Right kidney (tissue), 1 donor: ENCODE data around the gene PILRA.
"Not testable (repeated sequence)": the region's sequence is repeated elsewhere in the genome, so short reads cannot be mapped to it uniquely, and the experiment has no call there.

Experiments used
- DNase-seq: peaks from one replicate; pipeline ENCODE4 v3.0.0-alpha.2; 2016

PILRA gene

GRCh38 chr7:100380196-100380595 lies 6.9 kb downstream of the PILRA start:
- no peak for DNase-seq

DNA sequence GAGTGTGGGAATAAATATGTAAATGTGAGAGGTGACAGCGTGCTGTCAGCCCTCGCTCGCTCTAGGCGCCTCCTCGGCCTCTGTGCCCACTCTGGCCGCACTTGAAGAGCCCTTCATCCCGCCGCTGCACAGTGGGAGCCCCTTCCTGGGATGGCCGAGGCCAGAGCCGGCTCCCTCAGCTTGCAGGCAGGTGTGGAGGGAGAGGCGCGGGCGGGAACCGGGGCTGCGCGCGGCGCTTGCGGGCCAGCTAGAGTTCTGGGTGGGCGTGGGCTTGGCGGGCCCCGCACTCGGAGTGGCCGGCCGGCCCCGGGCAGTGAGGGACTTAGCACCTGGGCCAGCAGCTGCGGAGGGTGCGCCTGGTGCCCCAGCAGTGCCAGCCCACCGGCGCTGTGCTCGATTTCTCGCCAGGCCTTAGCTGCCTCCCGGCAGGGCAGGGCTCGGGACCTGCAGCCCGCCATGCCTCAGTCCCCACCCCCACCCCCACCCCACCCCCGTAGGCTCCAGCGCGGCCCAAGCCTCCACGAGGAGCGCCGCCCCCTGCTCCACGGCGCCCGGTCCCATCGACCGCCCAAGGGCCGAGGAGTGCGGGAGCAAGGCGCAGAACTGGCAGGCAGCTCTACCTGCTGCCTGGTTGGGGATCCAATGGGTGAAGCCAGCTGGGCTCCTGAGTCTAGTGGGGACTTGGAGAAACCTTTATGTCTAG lies 8.4 kb downstream of the PILRA start:
- DNase-seq = not testable (repeated sequence)

DNA sequence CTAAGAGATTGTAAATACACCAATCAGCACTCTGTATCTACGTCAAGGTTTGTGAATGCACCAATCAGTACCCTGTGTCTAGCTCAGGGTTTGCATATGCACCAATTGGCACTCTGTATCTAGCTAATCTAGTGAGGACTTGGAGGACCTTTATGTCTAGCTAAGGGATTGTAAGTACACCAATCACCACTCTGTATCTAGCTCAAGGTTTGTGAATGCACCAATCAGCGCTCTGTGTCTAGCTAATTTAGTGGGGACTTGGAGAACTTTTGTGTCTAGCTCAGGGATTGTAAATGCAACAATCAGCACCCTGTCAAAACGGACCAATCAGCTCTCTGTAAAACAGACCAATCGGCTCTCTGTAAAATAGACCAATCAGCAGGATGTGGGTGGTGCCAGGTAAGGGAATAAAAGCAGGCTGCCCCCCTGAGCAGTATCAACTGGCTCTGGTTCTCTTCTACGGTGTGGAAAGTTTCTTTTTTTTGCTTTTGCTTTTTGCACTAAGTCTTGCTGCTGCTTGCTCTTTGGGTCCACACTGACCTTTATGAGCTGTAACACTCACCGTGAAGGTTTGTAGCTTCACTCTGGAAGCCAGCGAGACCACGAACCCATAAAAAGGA lies 9.1 kb downstream of the PILRA start:
- not testable (repeated sequence) for DNase-seq

- no peak for DNase-seq
These were observed 11.5 kb downstream of the PILRA start for GRCh38 chr7:100384628-100385294.

DNA sequence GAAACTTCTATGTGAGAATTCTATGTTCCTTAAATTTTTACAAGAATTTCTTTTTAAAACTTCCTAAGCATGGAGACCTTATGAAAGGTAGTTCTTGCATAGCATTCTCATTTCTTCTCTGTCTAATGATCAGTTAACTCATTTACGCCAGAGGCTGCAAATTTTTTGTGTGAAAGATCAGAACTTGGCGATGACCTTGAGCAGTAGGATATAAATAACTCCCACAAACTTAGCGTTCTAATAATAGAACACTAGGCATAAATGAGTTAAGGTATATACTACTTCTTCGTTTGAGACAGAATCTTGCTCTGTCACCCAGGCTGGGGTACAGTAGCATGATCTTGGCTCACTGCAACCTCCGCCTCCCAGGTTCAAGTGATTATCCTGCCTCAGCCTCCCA lies 13.7 kb downstream of the PILRA start:
- no peak for DNase-seq

GRCh38 chr7:100387695-100388094 lies 14.4 kb downstream of the PILRA start:
- no peak for DNase-seq

GRCh38 chr7:100389437-100390088 lies 16.3 kb downstream of the PILRA start:
- no peak for DNase-seq

DNA sequence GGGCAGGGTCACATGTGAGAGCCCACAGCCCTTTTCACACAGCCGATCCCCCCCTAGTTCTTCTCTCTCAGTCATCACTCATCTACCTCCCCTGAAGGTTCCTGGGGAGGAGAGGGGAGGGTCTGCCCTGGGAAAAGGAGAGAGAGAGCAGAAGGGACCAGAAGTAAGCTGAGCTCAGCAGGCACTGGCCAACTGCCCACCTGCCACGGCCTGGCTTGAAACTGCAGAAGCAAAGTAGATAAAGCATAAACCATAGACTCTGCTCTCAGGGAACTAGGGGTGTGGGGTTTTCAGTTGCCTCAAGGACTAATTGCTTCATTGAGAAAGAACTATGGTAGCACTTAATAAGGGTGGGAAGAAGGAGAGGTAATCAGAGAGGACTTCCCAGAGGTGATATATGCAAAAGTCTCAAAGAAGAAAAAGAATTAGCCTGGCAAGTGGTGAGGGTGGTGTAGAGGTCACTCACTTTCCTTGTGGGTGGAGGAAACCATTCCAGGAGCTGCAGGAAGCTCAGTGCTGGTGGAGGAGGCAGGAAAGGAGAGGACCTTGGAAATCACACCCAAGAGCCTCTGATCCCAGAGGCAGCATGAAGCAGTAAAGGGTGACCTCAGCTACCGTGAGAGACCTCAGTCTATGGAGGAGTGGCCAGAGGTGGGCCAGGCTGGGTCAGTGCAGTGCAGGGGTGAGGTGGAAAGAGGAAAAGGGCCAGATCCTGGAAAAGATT lies 17.2 kb downstream of the PILRA start:
- no peak for DNase-seq

GRCh38 chr7:100393233-100393905 lies 20.1 kb downstream of the PILRA start:
- no peak for DNase-seq

DNA sequence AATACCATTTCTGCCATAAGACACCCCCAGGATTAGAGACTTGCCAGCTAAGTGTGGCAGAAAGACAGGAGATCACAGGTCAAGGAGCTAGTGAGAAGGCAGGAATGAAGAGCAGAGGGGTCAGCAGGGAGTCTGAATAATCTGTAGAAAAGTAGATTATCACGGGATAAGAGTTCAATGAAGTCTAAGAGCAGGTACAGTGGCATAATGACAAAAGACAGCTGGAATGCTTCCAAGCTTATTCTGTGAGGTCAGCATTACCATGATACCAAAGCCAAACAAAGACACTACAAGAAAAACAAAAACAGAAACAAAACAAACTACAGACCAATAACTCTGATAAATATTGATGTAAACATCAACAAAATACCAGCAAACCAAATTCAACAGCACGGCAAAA lies 20.8 kb downstream of the PILRA start:
- no peak for DNase-seq

- no peak for DNase-seq
These were observed 23.2 kb downstream of the PILRA start for GRCh38 chr7:100396421-100396982.

DNA sequence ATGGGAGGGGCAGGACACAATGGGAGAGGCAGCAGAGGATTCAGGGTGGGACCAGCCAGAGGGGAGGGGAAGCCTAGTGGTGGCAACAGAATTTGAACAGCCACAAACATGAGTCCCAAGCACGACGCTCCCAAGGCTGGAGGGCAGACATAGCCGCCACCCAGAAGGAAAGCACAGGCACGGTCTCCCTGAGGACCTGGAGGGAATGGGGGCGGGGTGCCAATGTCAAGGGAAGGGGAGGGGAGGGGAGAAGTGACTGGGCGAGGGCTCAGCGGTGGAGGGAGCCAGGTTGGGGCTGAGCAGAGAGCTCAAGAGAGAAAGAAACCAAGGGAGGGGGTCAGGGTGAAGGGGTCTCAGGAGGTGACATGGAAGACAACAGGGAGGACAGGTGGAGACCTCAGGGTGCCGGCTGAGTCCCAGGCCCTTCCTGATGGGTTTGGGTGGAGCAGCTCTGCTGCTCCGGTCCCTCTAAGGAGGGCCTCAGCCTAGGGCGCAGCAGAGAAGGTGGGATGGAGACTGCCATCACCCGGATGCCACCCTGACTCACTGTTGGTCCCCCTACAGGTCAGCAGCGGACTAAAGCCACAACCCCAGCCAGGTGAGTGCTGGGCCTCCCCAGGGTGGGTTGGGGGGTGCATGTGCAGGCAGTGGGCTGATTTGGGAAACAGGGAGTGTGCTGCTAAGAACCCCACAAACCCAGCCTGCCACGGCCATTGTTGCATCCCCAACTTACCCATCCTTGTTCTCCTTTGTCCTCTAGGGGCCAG lies 24.2 kb downstream of the PILRA start:
- no peak for DNase-seq

DNA sequence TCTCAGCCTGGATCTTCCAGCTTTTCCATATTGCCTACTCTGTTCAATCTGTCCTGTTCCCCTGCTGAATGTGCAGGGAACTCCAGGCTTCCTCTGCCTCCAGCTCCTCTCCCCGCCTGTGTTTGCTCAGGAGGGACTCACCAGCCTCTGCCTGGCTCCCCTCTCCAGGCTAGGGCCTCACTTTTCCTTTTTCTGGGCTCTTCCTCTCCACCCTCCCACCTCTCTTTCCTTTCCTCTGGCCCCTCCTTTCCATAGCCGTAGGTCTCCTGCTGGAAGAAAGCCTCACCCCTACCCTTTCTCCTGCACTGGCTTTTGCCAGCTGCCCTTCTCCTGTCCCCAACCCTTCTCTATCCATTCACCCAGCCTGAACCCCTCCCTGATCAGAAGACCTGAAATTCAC lies 25.0 kb downstream of the PILRA start:
- DNase-seq = no peak

DNA sequence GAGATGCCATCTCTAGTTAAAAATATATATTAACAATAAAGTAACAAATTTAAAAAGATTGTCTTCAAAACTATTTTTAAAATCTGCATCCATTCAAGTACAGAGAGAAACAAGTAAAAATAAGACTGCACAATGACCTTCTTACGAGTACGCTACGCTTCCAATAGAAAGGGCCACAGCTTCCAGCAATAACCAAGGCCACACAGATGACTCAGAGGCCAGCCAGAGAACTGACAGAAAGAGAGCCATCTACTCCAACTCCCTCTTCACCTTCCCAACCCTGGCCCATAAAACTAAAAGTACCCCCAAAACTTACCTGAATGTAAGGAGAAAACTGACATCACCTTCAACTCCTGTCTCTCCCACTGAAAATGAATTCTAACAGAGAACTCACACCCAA lies 26.8 kb downstream of the PILRA start:
- DNase-seq = no peak

GRCh38 chr7:100400656-100401055 lies 27.4 kb downstream of the PILRA start:
- peak; percentile 20 for DNase-seq

DNA sequence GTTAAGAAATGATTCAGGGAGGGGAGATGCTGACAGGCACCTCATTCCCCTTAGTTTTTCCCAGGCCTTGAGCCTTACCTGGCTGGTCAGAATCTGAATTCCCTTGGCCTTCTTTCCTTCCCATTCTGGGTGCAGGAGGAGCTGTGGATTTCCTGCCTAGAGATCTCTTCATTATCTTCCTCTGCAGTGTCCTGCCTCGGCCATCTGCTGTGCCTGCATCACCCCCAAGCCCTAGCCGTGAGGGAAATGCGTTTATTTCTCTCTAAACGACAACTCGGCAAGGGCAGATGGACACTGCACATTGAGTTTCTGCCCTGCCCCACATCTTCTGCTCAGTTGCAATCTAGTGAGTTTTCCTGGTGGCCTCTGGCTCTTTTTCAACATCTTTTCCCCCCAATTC lies 28.5 kb downstream of the PILRA start:
- no peak for DNase-seq

- DNase-seq = no peak
These were observed 29.0 kb downstream of the PILRA start for GRCh38 chr7:100402241-100402640.

DNA sequence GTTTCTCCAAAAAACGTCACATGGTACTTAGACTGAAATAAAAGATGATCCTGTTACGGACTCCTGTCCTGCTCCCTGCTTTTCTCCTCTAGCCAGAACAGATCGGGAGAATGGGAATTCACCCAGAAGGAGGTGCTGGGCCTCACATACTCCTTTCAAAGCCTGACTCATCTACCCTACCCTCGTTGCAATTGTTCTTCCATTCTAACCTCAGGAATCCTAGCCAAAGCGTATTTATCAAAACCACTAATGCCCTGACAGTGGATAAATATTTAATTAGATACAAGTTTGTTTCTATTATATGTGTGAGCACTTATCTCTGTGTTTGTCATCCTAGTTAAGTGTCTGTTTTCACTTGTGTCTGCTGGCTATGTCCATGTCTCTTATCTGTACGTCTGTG lies 33.5 kb downstream of the PILRA start:
- DNase-seq = no peak

- peak; percentile 52 for DNase-seq
These were observed 34.2 kb downstream of the PILRA start for GRCh38 chr7:100407285-100408180.

DNA sequence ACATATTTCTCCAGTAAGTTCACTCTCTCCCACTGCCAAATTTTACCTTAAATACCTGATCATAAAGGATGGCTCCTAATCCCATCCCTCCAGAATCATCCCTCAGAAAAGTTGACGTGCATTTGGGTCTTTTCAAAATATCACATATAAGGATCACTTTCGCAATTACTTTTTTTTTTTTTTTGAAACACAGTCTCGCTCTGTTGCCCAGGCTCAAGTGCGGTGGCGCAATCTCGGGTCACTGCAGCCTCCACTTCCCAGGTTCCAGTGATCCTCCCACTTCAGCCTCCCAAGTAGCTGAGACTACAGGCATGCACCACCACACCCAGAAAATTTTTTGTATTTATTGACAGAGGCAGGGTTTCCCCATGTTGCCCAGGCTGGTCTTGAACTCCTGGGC lies 37.8 kb downstream of the PILRA start:
- no peak for DNase-seq
